GM18526 (cell line): ENCODE measurements around the gene YPEL1.

Experiments used
- POLR2A ChIP-seq: IDR thresholded peaks from 3 replicates; pipeline ENCODE4 v1.6.1; 2011; ENCODE audit not compliant: insufficient read length; ENCODE audit errors: extremely low read depth

The YPEL1 gene

GRCh38 chr22:21759646-21760376 is 24.2 kb upstream of the YPEL1 start:
- TF ChIP-seq POLR2A = no peak

GRCh38 chr22:21759093-21759492 is 23.5 kb upstream of the YPEL1 start:
- TF ChIP-seq POLR2A = no peak

- no peak for TF ChIP-seq POLR2A
Observed at GRCh38 chr22:21758091-21758864, 22.7 kb upstream of the YPEL1 start.

GRCh38 chr22:21755851-21756284 is 20.3 kb upstream of the YPEL1 start:
- no peak for TF ChIP-seq POLR2A

- TF ChIP-seq POLR2A = no peak
Observed at GRCh38 chr22:21754523-21754922, 18.9 kb upstream of the YPEL1 start.

GRCh38 chr22:21753374-21754111 is 17.9 kb upstream of the YPEL1 start:
- TF ChIP-seq POLR2A = no peak

- no peak for TF ChIP-seq POLR2A
Observed at GRCh38 chr22:21752276-21752675, 16.7 kb upstream of the YPEL1 start.

- no peak for TF ChIP-seq POLR2A
Observed at GRCh38 chr22:21745948-21746347, 10.4 kb upstream of the YPEL1 start.

- no peak for TF ChIP-seq POLR2A
Observed at GRCh38 chr22:21741790-21742189, 6.2 kb upstream of the YPEL1 start.

GRCh38 chr22:21741059-21741458 is 5.5 kb upstream of the YPEL1 start:
- no peak for TF ChIP-seq POLR2A

GRCh38 chr22:21739828-21740377 is 4.3 kb upstream of the YPEL1 start:
- TF ChIP-seq POLR2A = no peak

- no peak for TF ChIP-seq POLR2A
Observed at GRCh38 chr22:21738966-21739365, 3.4 kb upstream of the YPEL1 start.

- no peak for TF ChIP-seq POLR2A
Observed at GRCh38 chr22:21738081-21738480, 2.5 kb upstream of the YPEL1 start.

- TF ChIP-seq POLR2A = no peak
Observed at GRCh38 chr22:21736948-21737347, 1.4 kb upstream of the YPEL1 start.

GRCh38 chr22:21736084-21736642 is 569 bp upstream of the YPEL1 start:
- TF ChIP-seq POLR2A = no peak
